Epithelial cell of prostate (primary cell): Measurements from ENCODE around the gene HAPLN3.
A peak's percentile ranks its signal among the peaks of the same experiment; 100 is the strongest.

Source experiments
- DNase-seq: peaks from one replicate; pipeline ENCODE4 v3.0.0-alpha.2; 2011; ENCODE audit warnings: low read depth, low spot score
- H3K27ac ChIP-seq: fragments of 450-650 bp; 2 replicates; pipeline ENCODE4 v1.5.1; 2017; ENCODE audit warnings: mild to moderate bottlenecking

Gene HAPLN3

GRCh38 chr15:88835646-88836045 is 59.7 kb downstream of the HAPLN3 start:
- DNase-seq, result peak; percentile 24
- no peak overlapping the region for H3K27ac ChIP-seq

DNA sequence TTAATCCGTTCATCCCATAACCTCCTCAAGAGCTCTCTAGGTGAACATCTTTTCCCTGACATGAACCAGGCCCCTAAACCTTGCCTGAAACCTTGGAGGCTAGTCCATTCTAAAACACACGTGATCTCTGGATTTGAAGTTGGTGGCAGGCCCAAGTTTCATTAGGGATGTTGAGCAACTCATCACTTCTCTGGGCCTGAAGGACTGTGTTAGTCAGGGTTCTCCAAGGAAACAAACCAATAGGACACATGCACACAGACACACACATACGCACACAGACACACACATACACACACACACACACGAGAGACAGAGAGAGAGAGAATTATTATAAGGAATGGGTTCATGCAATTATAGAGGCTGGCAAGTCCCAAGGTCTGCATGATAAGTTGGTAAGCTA is 60.2 kb downstream of the HAPLN3 start:
- no peak for DNase-seq
- no peak overlapping the region for H3K27ac ChIP-seq

- DNase-seq, result peak; percentile 6
- no peak overlapping the region for H3K27ac ChIP-seq
Measured at GRCh38 chr15:88834211-88834812, 61.0 kb downstream of the HAPLN3 start.

- DNase-seq, result no peak
- no peak overlapping the region for H3K27ac ChIP-seq
Measured at GRCh38 chr15:88833731-88834100, 61.6 kb downstream of the HAPLN3 start.

GRCh38 chr15:88832820-88833730 is 62.3 kb downstream of the HAPLN3 start:
- no peak for DNase-seq
- no peak overlapping the region for H3K27ac ChIP-seq

DNA sequence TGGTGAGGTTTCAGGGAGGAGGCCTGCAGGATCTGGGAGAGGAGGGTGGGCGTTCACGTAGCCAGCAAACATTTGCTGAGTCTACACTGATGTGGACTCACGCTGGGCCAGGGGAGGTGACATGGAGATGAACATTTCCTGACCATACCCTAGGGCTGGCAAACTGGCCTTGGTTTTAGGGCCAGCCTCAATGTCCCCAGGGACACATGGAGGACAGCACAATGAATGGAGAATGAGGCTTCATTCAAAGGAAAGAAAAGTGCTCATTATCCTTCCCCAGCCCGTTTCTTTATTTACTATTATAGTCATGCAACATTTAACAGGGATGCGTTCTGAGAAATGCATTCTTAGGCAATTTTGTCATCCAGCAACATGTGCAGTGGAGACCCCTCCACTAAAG is 65.3 kb downstream of the HAPLN3 start:
- DNase-seq, result no peak
- no peak overlapping the region for H3K27ac ChIP-seq

DNA sequence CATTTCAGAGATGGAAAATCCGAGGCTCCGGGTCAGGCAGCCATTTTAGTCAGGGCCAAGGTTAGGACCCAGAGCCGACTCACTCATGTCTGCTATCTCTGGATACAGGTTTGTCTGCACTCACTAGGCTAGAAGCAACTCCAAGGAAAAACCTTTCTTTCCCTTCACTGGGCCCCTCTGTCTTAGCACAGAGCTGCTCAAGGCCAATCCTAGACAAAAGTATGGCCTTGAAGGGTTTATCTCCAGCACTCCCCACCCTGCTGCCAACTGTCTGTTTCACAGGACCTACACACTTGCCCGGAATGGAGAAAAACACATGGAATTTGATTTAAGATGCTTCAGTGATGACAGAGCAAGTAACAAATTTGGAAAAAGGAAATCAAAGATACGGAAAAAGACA is 66.6 kb downstream of the HAPLN3 start:
- DNase-seq, result no peak
- H3K27ac ChIP-seq, result no peak overlapping the region
